GM12878 (cell line): ENCODE results near the gene ZNF624. TPM values are rescaled to one million over a fixed set of nuclear protein-coding genes. Genes with fewer than 3 reads are reported as not detected.

Experiments used
- ATAC-seq: fragments of 200-7000 bp; cut with Tn5 transposase; 3 replicates; pipeline ENCODE4 v1.9.1; 2020; ENCODE audit warnings: mild to moderate bottlenecking, moderate library complexity
- BruUV-seq: library from RNA; stranded (reverse); fragments of 400-500 nt; replicated peaks from 2 replicates; lab custom pipeline; 2021; lab: Mats Ljungman, UMichigan
- CTCF ChIA-PET: fragments of 300-600 bp; sonication (Branson Sonifier 250); formaldehyde crosslinking; extraction: SDS; loops from one replicate; lab custom pipeline; 2021; ENCODE audit warnings: inconsistent platforms; lab: Yijun Ruan, JAX
- POLR2A ChIA-PET: fragments of 350-600 bp; formaldehyde crosslinking; extraction: SDS; loops from one replicate; lab custom pipeline; 2021; ENCODE audit warnings: inconsistent platforms; lab: Charles Lee
- RAD21 ChIA-PET: fragments of 300-600 bp; sonication (Branson Sonifier 250); formaldehyde crosslinking; loops from one replicate; lab custom pipeline; 2023; ENCODE audit warnings: antibody characterized with exemption; ENCODE audit not compliant: unreplicated experiment; lab: Charles Lee
- SMC1A ChIA-PET: fragments of 300-600 bp; sonication (Branson Sonifier 250); formaldehyde crosslinking; loops from one replicate; lab custom pipeline; 2023; ENCODE audit not compliant: unreplicated experiment, uncharacterized antibody; lab: Charles Lee
- DNase-seq: peaks from one replicate; pipeline ENCODE4 v3.0.0-alpha.2; 2011; ENCODE audit warnings: low read depth, low spot score
- FAIRE-seq: peaks from 3 replicates; lab custom pipeline; 2011; peaks lifted over from hg19 to GRCh38; lab: Jason Lieb, UNC
- H2AFZ ChIP-seq: 2 replicates; pipeline ENCODE4 v1.6.0; 2011; ENCODE audit warnings: low read depth, low read length, control low read depth; ENCODE audit not compliant: control insufficient read depth
- H3K27ac ChIP-seq: 2 replicates; pipeline ENCODE4 v1.5.1; 2011; ENCODE audit warnings: control low read depth; ENCODE audit not compliant: control insufficient read depth, insufficient read depth
- H3K27me3 ChIP-seq, 2 experiments: replicated peaks in 1 of 2; 2 replicates each; pipeline versions ENCODE4 v1.6.0 to v1.6.1; 2011; ENCODE audit warnings: low read length in 1 of 2; ENCODE audit not compliant: control insufficient read depth in 2 of 2, insufficient read depth in 2 of 2
- H3K36me3 ChIP-seq, 2 experiments: 2 replicates each; pipeline ENCODE4 v1.5.1; 2011; ENCODE audit warnings: low read length in 1 of 2; ENCODE audit not compliant: control insufficient read depth in 2 of 2, insufficient read depth in 2 of 2
- H3K4me1 ChIP-seq: 2 replicates; pipeline ENCODE4 v1.6.1; 2011; ENCODE audit warnings: mild to moderate bottlenecking, low read length, moderate library complexity, mixed read lengths; ENCODE audit not compliant: control insufficient read depth, insufficient read depth
- H3K4me2 ChIP-seq: 2 replicates; pipeline ENCODE4 v1.6.0; 2011; ENCODE audit warnings: control low read depth; ENCODE audit not compliant: control insufficient read depth, insufficient read depth
- H3K4me3 ChIP-seq: fragments of 200-600 bp; sonication (generic); 2 replicates; pipeline ENCODE4 v1.5.1; 2016
- H3K79me2 ChIP-seq: 2 replicates; pipeline ENCODE4 v1.6.0; 2011; ENCODE audit warnings: low read length; ENCODE audit not compliant: control insufficient read depth, insufficient read depth
- H3K9ac ChIP-seq: 2 replicates; pipeline ENCODE4 v1.8.0; 2011; ENCODE audit warnings: low read length, control low read depth, mixed read lengths; ENCODE audit not compliant: control insufficient read depth, insufficient read depth
- H3K9me3 ChIP-seq: replicated peaks from 3 replicates; pipeline ENCODE4 v1.5.1; 2011; ENCODE audit warnings: mild to moderate bottlenecking, low read length; ENCODE audit not compliant: control insufficient read depth, insufficient read depth
- H4K20me1 ChIP-seq: 2 replicates; pipeline ENCODE4 v1.6.0; 2011; ENCODE audit not compliant: control insufficient read depth, insufficient read depth
- BCL3 ChIP-seq: IDR thresholded peaks from 2 replicates; pipeline ENCODE4 v1.6.1; 2011; ENCODE audit warnings: borderline replicate concordance, low read depth, mild to moderate bottlenecking, moderate library complexity, low read length; ENCODE audit not compliant: insufficient read depth, poor library complexity, severe bottlenecking
- CBFB ChIP-seq: IDR thresholded peaks from 2 replicates; pipeline ENCODE4 v1.6.1; 2016; ENCODE audit warnings: antibody characterized with exemption, low read depth
- EED ChIP-seq: sonication (generic); IDR thresholded peaks from 2 replicates; pipeline ENCODE4 v1.6.1; 2016; ENCODE audit warnings: antibody characterized with exemption, low read depth
- SMAD1 ChIP-seq: fragments of 450-650 bp; IDR thresholded peaks from 2 replicates; pipeline ENCODE4 v1.6.1; 2018; ENCODE audit warnings: mild to moderate bottlenecking, low read depth; ENCODE audit not compliant: partially characterized antibody
- TAF1 ChIP-seq: IDR thresholded peaks from 2 replicates; pipeline ENCODE4 v1.6.1; 2011; ENCODE audit warnings: mild to moderate bottlenecking, low read depth, low read length, borderline replicate concordance
- WGBS: methylation state at CpG from one replicate; pipeline ENCODE4 v1.1.6; 2016; ENCODE audit warnings: low lambda C conversion rate; ENCODE audit not compliant: insufficient replicate concordance, insufficient coverage; ENCODE audit errors: missing lambda C conversion rate; 5-methylcytosine and 5-hydroxymethylcytosine counted together
- in situ Hi-C: fragments of 300-500 bp; cut with MboI; formaldehyde crosslinking; loops from 9 replicates; pipeline ENCODE4 v1.14.3; 2018; ENCODE audit warnings: mixed read lengths
- intact Hi-C: fragments of 100-400 bp; cut with micrococcal nuclease; formaldehyde crosslinking; loops from one replicate; pipeline ENCODE4 v1.14.2; 2022; ENCODE audit not compliant: unreplicated experiment
- polyA plus RNA-seq, 11 experiments: library from polyadenylated mRNA; depleted of rRNA in 4 of 11; unstranded in 6 of 11; stranded (reverse) in 5 of 11; fragments of >200 nt; fragmentation: Nextera tagmentation in 4 of 11; fragmentation: Illumina TruSeq in 1 of 11; extraction: Ambion mirVana in 4 of 11; extraction: Trizol in 1 of 11; gene quantifications; 1 replicate in 1 of 11; 2 replicates in 10 of 11; pipeline versions ENCODE4 v1.2.1 to v1.2.3, GENCODE V29; 2011 to 2016; ENCODE audit warnings: inconsistent platforms in 2 of 11, missing spikeins in 2 of 11, low read depth in 1 of 11
- total RNA-seq, 4 experiments: library from RNA; depleted of rRNA in 3 of 4; stranded (reverse); fragments of >200 nt in 3 of 4; fragmentation: Illumina TruSeq in 1 of 4; extraction: Trizol in 1 of 4; gene quantifications; 2 replicates each; pipeline versions ENCODE4 v1.2.1 to v1.2.3, GENCODE V29; 2013 to 2021
- TF ChIP-seq, protein P1 (sequence below): fragments of 450-650 bp; IDR thresholded peaks from 2 replicates; pipeline ENCODE4 v1.6.1; 2017; ENCODE audit warnings: mild to moderate bottlenecking, moderate library complexity
- TF ChIP-seq, protein P2 (sequence below): fragments of 150-350 bp; IDR thresholded peaks from 2 replicates; pipeline ENCODE4 v1.6.1; 2014; ENCODE audit warnings: mild to moderate bottlenecking, low read depth, low read length

Gene ZNF624
- total and polyA plus RNA-seq, 10 of the 15 experiments (the other 5 are each of a cell fraction or from before 2014, with no cell fraction given): 0.50 to 3.5 (median 2.1) TPM

DNA sequence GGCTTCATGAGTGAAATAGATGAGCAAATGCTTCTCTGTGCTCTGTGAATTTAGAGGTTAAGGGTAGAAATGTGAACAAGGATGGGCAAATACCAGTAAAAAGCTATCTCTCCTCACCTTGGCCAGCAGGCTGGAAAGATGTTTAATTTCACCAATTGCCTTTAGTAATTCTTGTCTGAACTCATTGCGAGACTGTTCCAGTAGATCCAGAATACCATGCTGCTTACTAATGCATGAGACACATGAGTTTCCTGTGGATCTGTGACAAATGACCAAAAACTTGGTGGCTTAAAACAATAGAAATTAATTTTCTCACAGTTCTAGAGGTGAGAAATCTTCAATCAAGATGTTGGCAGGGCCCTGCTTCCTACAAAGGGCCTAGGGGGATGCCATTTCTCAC, 9.3 kb upstream of the ZNF624 start:
- Histone ChIP-seq H3K4me1 (no peaks in the 10 kb centered on the region), H2AFZ (no peak overlapping the region), H3K79me2 (no peaks in the 10 kb centered on the region), H3K4me3 (no peak overlapping the region), H3K9ac (no peak overlapping the region), H3K27me3 (no peaks in the 10 kb centered on the region; a peak in 1 of 4 replicates), H3K36me3 (no peaks in the 10 kb centered on the region), H4K20me1 (no peaks in the 10 kb centered on the region), H3K27ac (no peak overlapping the region), H3K4me2 (no peak overlapping the region), H3K9me3 (no peaks in the 10 kb centered on the region)
- RAD21 ChIA-PET: no interaction called here
- no TSS peak for BruUV-seq
- in situ Hi-C loops (no loop called here), intact Hi-C loops (no loop called here)
- FAIRE-seq (no peak), DNase-seq (no peak), ATAC-seq (no peak)
- SMC1A ChIA-PET: no interaction called here
- CTCF ChIA-PET: no interaction called here
- POLR2A ChIA-PET: no interaction called here
- WGBS: 95% methylated on average over 1 of the region's 1 CpG
- no peak for TF ChIP-seq SMAD1
- no peak for TF ChIP-seq CBFB
- no peak for TF ChIP-seq BCL3

DNA sequence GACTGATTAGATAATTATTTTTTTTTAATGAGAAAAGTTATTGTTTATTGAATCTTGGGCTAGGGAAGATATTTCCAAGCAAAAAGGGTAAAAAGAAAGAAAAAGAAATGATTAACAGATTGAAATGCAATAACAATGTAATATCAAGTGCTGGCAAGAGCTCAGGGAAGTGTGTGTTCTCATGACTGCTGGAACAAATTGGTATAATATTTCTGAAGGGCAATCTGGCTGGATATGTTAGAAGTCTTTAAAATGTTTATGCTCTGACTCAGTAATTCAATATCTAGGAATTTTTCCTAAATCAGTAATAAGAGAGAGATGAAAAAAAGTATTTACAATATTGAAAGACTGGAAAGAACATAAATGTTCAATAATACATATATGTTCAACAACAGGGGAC, 7.6 kb upstream of the ZNF624 start:
- CTCF ChIA-PET: no interaction called here
- RAD21 ChIA-PET: no interaction called here
- Histone ChIP-seq H3K4me3 (no peak overlapping the region), H3K79me2 (no peaks in the 10 kb centered on the region), H3K9ac (no peak overlapping the region), H3K4me2 (no peak overlapping the region), H3K36me3 (no peaks in the 10 kb centered on the region), H4K20me1 (no peaks in the 10 kb centered on the region), H3K27me3 (no peaks in the 10 kb centered on the region), H3K27ac (no peak overlapping the region), H3K9me3 (no peaks in the 10 kb centered on the region), H2AFZ (no peak overlapping the region), H3K4me1 (no peaks in the 10 kb centered on the region)
- ATAC-seq: no peak
- POLR2A ChIA-PET: no interaction called here
- no peak for FAIRE-seq
- no peak for DNase-seq
- SMC1A ChIA-PET: no interaction called here
- intact Hi-C loops (no loop called here), in situ Hi-C loops (no loop called here)
- BruUV-seq: no TSS peak
- TF ChIP-seq TAF1: no peak
- TF ChIP-seq, protein P1, sequence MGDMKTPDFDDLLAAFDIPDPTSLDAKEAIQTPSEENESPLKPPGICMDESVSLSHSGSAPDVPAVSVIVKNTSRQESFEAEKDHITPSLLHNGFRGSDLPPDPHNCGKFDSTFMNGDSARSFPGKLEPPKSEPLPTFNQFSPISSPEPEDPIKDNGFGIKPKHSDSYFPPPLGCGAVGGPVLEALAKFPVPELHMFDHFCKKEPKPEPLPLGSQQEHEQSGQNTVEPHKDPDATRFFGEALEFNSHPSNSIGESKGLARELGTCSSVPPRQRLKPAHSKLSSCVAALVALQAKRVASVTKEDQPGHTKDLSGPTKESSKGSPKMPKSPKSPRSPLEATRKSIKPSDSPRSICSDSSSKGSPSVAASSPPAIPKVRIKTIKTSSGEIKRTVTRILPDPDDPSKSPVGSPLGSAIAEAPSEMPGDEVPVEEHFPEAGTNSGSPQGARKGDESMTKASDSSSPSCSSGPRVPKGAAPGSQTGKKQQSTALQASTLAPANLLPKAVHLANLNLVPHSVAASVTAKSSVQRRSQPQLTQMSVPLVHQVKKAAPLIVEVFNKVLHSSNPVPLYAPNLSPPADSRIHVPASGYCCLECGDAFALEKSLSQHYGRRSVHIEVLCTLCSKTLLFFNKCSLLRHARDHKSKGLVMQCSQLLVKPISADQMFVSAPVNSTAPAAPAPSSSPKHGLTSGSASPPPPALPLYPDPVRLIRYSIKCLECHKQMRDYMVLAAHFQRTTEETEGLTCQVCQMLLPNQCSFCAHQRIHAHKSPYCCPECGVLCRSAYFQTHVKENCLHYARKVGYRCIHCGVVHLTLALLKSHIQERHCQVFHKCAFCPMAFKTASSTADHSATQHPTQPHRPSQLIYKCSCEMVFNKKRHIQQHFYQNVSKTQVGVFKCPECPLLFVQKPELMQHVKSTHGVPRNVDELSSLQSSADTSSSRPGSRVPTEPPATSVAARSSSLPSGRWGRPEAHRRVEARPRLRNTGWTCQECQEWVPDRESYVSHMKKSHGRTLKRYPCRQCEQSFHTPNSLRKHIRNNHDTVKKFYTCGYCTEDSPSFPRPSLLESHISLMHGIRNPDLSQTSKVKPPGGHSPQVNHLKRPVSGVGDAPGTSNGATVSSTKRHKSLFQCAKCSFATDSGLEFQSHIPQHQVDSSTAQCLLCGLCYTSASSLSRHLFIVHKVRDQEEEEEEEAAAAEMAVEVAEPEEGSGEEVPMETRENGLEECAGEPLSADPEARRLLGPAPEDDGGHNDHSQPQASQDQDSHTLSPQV: no peak
- TF ChIP-seq EED: no peak
- TF ChIP-seq, protein P2, sequence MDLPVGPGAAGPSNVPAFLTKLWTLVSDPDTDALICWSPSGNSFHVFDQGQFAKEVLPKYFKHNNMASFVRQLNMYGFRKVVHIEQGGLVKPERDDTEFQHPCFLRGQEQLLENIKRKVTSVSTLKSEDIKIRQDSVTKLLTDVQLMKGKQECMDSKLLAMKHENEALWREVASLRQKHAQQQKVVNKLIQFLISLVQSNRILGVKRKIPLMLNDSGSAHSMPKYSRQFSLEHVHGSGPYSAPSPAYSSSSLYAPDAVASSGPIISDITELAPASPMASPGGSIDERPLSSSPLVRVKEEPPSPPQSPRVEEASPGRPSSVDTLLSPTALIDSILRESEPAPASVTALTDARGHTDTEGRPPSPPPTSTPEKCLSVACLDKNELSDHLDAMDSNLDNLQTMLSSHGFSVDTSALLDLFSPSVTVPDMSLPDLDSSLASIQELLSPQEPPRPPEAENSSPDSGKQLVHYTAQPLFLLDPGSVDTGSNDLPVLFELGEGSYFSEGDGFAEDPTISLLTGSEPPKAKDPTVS: no peak
